Activated naive CD8-positive, alpha-beta T cell treated with anti-CD3 and anti-CD28 coated beads, Interleukin-2, amount 50 U/mL, for 16 hours (primary cell): ENCODE data around the gene FAM111B.
"Not testable (repeated sequence)": the region's sequence is repeated elsewhere in the genome, so short reads cannot be mapped to it uniquely, and the experiment has no call there.

Experiments
- DNase-seq: peaks from one replicate; pipeline ENCODE4 v3.0.0-alpha.2; 2020; ENCODE audit warnings: low read depth, low spot score

FAM111B gene, protein sequence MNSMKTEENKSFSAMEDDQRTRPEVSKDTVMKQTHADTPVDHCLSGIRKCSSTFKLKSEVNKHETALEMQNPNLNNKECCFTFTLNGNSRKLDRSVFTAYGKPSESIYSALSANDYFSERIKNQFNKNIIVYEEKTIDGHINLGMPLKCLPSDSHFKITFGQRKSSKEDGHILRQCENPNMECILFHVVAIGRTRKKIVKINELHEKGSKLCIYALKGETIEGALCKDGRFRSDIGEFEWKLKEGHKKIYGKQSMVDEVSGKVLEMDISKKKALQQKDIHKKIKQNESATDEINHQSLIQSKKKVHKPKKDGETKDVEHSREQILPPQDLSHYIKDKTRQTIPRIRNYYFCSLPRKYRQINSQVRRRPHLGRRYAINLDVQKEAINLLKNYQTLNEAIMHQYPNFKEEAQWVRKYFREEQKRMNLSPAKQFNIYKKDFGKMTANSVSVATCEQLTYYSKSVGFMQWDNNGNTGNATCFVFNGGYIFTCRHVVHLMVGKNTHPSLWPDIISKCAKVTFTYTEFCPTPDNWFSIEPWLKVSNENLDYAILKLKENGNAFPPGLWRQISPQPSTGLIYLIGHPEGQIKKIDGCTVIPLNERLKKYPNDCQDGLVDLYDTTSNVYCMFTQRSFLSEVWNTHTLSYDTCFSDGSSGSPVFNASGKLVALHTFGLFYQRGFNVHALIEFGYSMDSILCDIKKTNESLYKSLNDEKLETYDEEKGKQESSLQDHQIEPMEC

DNA sequence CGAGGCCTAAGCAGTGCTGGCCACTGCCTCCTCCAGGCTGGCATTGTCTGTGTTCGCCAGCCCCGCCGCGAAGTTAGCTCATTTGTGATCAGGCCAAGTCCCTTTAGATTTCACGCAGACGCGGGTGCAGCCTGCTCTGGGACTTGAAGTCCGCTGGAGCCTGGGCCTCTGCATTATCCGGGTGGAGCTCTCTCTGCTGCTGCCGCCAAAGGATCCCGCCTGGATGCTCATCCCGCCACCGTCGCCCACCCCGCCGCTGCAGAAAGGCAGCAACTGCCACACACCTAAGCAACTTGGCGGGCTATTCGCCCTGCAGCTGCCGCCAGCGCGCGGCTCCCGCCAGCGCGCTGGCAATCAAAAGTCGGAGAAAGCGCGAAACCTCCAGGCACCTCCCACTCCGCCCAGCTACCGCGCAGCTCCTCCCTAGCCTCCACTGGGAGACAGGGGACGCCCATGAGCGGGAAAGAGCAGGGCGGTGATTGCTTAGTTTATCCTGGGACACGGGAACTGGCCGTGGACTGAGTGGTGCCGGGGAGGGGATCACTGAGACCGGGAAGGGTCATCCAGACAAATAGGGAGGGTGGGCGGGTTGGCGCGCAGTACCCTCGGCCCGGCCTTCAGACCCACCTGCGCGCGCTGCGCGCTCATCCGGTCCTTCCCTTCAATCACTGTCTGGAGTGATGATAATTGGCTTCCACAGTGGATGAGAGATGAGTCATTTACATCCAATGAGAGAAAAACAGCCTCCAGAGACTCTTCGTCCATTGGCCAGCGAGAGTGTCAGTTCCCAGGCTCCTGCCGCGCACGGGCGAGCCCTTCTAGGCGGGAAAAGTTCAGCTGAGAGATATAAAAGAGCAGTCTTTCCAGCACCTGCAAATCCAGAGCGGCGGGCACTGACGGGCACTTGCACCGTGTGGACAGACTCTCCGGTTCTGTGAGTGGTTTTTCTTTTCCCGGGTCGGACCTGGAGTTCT, at the start of gene FAM111B:
TSS of gene FAM111B (plus strand) at position 875 of the 974 bp plus-strand sequence. CDS start 2,389 bp downstream, outside the sequence.
- no peak for DNase-seq

DNA sequence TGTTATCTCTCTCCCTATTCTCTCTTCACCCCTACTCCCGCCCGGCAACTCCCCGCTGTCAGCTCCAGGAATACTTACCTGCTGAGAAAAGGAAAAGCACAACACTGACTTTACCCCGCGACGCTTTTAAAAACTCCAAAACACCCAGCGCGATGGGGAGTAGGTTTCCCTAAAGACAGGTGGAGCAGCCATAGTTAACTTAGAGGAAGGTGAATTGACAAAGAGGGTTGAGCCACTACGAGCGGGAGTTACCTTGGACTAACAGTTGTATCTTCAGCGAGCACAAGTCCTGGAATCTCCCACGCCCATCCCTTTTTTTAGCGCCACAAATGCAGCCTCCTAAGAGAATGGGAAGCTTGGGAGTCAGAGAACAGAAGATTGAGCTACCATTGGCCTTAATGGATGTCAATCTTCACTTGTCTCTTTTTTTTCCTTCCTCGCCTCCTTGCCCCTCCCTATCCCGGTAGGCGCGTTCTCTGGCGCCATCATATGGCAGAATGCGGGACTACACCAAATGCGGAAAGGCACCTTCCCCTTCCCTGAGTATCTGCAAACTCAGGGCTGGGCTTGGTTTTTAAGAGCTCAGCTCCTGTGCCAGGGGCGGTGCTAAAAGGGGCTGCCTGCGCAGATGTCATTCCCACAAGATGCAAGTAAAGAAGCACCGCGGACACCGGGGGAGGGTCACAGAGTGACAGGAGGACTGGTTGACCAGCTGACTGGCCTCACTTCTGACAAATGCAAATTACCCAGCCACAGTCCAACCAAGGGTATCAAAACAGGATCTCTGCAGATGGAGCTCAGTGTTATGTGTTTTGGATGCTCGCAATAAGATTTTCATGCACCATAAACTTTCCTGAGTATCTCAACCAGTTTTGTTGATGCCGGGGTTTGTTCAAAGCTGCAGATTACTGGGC, 48.7 kb upstream of the FAM111B start:
- DNase-seq, result peak; percentile 51

DNA sequence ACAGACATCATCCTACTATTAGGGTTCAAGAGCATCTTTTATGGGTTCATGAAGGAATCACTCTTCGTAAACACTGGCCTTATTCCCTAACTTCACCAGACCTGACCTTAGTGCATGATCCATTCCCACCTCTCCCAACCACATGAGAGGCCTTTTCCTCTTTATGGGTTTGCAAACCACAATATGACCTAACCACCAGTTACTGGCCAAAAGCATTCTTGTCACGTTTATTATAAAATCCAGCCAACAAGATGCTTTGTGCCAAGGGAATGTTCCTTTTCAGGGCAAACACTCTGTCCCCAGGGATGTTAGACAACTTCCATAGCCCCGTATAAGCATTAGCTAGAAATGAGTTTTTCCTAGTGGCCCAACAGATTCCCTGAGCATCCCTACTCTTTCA, 46.9 kb upstream of the FAM111B start:
- not testable (repeated sequence) for DNase-seq

DNA sequence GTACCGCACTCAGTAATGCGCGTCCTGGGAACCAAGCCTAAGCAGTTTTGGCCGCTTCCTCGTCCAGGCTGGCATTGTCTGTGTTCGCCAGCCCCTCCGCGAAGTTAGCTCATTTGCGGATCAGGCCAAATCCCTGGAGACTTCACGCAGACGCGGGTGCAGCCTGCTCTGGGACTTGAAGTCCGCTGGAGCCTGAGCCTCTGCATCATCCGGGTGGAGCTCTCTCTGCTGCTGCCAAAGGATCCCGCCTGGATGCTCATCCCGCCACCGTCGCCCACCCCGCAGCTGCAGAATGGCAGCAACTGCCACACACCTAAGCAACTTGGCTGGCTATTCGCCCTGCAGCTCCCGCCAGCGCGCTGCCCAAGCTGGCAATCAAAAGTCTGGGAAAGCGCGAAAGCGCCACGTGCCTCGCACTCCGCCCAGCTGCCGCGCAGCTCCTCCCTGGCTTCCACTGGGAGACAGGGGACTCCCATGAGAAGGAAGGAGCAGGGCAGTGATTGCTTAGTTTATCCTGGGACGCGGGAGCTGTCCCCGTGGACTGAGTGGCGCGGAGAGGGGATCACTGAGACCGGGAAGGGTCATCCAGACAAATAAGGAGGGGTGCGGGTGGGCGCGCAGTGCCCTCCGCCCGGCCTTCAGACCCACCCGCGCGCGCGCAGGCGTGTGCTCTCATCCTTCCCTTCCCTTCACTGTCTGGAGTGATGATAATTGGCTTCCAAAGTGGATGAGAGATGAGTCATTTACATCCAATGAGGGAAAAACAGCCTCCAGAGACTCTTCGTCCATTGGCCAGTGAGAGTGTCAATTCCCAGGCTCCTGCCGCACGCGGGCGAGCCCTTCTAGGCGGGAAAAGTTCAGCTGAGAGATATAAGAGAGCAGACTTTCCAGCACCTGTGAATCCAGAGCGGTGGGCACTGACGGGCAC, 44.2 kb upstream of the FAM111B start:
- DNase-seq, result no peak

DNA sequence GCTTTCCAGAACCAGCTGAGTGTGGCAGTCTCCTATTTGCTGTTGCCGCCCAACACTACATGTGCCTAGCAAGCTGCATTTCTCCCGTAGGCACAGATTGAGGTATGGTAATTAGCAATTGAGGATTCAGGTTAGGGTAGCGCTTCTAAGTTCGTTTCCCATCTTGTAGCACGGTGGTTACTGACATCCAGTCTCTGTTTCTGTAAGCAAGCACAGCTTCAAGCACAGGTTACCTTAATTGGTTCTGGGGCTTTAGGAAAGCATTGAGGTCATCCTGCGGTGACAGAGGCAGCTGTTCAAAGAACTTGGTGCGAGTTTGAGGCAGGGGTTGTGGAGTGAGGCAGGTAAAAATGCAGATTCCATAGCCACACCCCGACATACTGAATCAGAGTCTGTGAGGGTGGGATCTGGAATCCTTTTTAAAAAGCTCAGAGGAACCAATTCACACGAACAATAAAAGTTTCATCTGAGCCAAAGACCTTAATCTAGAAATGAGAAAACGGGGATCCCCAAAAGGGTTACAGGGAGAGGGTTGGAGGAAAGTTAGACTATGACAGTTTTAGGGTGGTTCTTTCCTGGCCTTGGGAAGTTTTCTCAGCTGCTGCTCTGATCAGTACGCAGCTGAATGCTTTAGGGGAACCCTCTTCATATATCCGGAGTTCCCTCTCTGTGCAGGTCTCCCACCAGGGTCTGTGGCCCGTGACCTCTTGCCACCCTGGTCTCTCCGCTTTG, 42.9 kb upstream of the FAM111B start:
- not testable (repeated sequence) for DNase-seq

DNA sequence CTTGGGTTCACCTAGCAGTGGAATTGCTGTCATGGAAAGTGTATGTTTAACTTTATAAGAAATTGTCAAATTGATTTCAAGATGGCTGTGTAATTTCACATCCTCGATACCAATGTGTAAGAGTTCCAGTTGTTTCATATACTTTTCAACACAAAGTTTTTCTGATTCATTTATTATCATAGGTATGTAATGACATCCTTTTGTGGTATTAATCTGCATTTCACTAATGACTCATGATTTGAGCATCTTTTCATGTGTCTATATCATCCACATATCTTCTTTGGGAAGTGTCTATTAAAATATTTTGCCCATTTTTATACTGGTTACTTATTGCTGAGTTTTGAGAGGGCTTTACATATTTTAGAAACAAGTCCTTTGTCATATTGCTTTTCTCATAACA, 38.0 kb upstream of the FAM111B start:
- no peak for DNase-seq

DNA sequence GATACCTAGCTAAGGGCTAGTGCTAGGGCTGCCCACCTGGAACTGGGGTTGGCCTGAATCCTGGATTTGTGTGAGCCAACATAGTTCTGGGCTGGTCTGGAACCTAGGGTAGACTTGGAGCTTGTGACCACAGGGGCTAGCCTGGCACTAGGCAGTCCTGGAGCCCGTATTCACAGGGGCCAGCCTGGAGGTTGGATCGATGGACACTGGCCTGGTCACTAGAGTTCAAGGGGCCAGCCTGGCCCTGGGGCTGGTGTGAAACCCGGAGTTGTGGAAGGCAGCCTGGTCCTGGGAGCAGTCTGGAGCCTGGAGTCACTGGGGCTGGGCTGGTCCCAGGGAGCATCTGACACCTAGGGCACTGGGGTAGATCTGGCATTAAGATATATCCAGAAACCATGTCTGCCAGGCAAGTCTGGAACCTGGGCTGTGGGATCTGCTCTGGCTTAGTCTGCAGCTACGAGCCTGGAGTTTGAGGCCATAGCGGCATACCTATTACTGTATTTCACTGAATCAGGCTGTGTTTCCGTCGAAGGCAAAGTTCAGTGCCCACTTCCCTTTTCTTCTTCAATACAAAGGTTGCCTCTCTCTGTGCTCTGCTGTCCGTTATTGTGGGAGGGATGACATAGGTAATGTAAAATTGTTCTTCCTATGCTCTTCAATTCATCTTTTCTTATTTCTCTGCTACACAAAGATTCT, 30.0 kb upstream of the FAM111B start:
- no peak for DNase-seq

DNA sequence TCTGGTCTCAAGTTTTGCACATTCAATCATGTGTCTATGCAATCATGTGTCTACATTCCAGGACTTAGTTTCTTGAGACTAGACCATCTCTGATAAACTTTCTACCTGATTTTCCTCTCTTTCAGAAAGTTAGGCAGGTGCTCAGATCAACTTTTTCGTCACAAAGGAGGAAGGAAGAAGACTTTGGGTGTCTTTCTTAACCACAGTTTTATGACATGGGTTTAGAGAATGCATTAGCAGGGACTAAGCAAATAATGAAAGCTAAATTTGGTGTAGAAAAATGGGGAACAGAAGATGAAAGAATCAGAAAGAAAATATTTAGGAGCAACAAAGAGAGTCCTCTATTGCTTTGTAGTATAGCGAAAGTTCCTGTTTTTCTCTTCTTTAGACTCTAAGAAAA, 28.6 kb upstream of the FAM111B start:
- no peak for DNase-seq

DNA sequence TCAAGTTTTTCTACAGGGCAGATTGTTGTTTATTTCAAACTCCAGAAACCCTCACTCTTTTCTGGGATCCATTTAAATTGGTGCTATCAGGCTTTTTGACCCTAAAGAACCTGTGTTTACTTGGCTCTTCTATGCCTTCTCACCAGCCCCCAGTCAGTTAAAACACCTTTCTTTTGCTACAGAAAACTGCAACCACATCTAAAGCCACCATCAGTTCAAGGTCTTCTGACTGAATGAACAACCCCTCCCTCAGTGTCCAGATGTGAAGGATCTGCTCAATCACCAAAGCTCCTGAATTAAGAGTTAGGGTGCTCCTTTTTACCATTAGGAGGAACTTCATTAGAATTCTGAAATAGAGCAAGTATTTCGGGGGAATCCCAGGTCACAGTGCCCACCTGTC, 28.0 kb upstream of the FAM111B start:
- no peak for DNase-seq

DNA sequence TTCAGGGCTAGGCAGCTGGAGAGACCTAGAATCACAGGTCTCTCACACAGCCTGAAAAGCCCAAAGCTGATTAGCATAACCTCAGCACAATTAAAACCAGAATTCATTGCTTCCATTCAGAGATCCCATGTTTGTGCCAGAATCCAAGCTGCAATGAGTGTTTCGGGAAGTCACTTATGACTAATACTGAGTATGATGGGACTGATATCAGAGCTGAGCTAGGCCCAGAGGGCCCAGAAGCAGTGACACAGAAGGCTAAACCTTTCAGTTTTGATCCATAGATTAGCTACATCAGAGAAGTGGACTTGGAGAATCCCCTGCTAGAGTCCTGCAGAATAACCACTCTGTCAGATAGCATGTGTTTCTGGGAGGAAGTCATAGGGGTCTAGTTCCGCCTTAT, 26.6 kb upstream of the FAM111B start:
- not testable (repeated sequence) for DNase-seq

DNA sequence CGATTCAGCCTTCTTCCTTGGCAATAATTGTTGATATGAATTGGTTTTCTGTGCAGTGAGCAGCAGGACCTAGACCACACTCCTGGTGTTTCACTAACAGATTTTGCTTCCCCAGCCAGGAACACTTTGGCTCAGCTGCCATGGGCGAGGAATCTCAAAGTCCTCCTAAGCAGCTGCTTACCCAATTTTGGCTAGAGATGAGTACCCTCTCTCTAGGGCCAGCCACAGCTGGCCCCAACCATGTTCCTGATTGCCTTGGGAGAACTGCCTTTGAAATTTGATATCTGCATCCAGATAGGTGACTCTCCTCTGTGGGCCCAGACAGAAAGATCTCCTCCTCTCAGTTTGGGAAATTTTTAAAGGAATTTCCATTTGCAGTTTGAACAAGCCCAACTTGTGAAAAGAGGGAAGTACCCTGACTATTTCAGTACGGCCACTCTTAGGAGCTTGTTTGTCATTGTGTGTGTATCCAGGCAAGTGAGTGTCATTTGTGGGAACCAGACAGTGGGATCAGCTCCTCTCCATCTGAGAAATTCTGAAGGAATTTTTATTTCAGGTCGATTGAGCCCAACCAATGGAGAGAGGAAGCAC, 25.5 kb upstream of the FAM111B start:
- DNase-seq, result not testable (repeated sequence)

DNA sequence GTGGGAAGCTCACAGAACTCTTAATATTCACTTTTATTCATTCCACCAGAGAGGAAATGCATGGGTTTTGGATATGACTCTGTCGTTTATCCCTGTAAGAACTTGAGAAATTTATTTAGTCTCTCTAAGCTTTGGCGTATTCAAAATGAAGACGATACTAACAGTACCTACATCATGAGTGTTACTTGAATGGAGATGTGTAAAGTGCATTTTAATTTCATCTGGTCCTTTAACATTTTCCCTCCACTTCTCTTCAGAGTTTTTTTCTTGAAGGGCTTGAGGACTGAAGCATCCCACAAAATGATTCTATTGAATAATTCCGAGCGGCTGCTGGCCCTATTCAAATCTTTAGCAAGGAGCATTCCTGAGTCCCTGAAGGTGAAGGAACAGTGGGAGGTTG, 21.0 kb upstream of the FAM111B start, which contains the start of gene GLYATL1B:
TSS of gene GLYATL1B (plus strand) at position 301 of the 400 bp plus-strand sequence. CDS start at position 301, 0 bp downstream.
- DNase-seq, result not testable (repeated sequence)

DNA sequence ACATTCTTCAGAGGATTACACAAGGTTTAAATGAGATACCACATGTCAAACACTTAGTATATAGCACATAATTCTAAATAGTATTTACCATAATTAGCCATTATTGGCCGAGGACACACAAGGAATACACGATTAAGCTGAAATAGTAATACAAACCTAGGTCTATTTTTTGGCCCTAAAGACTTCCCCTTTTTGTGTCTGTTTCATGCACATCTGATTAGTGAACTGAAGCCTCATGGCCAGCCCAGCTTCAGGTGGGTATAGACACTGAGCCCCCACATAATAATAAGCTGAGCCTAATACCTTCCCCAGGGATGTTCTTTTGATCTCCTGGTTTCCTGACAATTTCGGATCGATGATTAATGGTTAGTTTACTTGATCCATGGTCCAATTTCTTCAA, 18.9 kb upstream of the FAM111B start:
- DNase-seq, result no peak

DNA sequence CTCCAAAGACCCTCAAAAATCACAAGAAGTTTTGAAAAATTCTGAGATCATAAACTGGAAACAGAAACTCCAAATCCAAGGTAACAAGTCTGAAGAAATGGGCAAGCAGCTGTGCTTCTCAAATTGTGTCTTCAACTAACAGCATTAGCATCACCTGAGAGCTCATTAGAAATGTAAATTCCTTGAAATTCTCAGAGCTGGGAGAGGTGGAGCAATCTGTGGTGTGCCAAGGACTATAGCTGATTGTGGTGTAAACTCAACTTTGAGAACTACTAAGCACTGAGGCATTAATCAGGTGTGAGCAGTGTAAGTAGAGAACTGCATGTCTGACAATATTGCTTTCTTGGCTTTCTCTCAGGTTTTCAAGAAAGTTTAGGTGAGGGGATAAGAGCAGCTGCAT, 13.5 kb upstream of the FAM111B start:
- not testable (repeated sequence) for DNase-seq

DNA sequence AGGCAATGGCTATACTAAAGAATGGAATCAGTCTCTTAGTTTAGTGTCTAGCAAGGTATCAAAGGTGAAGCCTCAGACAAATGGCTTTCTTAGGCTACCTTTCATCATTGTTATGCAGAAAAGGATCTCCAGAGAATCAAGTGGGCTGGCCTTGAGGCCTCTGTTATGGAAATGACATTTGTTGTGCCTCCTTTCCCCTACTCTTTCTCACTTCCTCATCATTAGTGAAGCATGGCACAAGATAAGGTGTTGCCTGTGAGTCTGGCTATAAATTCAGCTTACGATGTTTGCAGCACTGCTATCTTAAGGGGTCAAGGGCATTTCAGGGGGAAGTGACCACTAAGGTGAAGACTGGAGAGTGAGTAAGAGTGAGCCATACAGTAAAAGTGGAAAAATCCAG, 11.8 kb upstream of the FAM111B start:
- not testable (repeated sequence) for DNase-seq

DNA sequence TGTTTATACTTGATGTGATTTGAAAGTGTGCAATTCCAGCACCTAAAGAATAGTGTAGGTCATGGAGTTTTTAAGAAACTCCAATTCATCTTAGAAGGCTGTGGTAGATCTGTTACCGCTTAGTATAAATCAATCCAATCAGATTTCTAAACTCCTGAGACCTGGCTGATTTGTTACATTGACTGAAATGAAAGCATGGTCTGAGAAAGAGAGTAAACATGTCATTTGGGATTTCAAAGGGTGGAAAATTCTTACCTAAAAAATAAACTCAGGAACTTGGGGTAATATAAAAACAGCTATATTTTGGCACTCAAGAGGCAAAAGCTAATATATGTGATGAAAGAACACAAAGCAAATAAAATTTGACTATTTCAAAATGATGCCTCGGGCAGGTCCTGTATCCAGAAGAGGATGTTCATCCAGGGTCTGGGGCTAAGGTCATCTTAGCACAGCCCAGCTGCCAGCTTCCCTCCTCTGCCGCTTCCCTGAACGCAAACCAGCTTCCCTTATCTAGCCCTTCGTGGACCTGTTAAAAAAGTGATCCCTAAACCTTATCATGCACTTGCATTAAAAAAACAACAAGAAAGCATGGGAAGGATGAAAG, 11.0 kb upstream of the FAM111B start:
- not testable (repeated sequence) for DNase-seq

DNA sequence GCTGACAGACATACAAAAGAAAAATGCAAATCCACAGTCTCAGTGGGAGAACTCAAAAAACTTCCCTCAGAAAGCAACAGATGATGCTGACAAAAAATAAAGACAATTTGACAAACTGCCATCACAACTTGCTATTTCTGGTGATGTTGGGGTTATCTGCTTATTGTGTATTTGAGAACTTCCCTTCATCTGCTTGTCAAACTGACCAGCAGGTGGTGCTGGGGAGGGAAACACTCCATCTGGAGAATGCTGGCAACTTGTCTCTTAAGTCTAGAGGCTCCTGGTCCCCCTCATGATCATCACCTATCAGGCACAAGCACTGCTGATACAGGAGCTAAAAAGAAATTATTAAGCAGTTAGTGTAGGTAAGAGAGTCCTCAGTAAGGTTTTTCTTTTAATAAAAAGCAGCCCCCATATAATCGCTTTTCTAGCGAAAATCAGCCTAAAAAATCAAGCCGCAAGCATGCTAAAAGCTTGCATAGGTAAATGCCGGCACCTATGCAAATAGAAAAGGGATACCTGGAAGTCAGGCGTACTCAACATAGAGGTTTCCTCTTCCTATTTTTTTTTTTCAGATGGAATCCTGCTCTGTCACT, 9.8 kb upstream of the FAM111B start:
- DNase-seq, result peak; percentile 31
